HG02884 (cell line): ENCODE measurements around the gene KAZN.
"Not testable (repeated sequence)": the region's sequence is repeated elsewhere in the genome, so short reads cannot be mapped to it uniquely, and the experiment has no call there.

Experiments used
- ATAC-seq: cut with Tn5 transposase; IDR thresholded peaks from one replicate; pipeline ENCODE4 v1.9.1; 2021; ENCODE audit warnings: mild to moderate bottlenecking, moderate library complexity; ENCODE audit not compliant: unreplicated experiment

The KAZN gene

GRCh38 chr1:14962407-14962806 lies 363.9 kb downstream of the KAZN start:
- ATAC-seq: no peak

GRCh38 chr1:14963791-14964710 lies 365.6 kb downstream of the KAZN start:
- ATAC-seq: not testable (repeated sequence)

- no peak for ATAC-seq
These were observed 366.2 kb downstream of the KAZN start for GRCh38 chr1:14964711-14965055.

GRCh38 chr1:14968251-14968851 lies 369.9 kb downstream of the KAZN start:
- ATAC-seq: no peak

- no peak for ATAC-seq
These were observed 370.5 kb downstream of the KAZN start for GRCh38 chr1:14969006-14969405.

- no peak for ATAC-seq
These were observed 371.8 kb downstream of the KAZN start for GRCh38 chr1:14970115-14970798.

GRCh38 chr1:14970799-14971141 lies 372.3 kb downstream of the KAZN start:
- no peak for ATAC-seq

- ATAC-seq: no peak
These were observed 372.7 kb downstream of the KAZN start for GRCh38 chr1:14971221-14971620.

GRCh38 chr1:14972107-14972506 lies 373.6 kb downstream of the KAZN start:
- no peak for ATAC-seq

- ATAC-seq: no peak
These were observed 375.3 kb downstream of the KAZN start for GRCh38 chr1:14973773-14974172.

- no peak for ATAC-seq
These were observed 375.9 kb downstream of the KAZN start for GRCh38 chr1:14974361-14974760.

- ATAC-seq: no peak
These were observed 376.6 kb downstream of the KAZN start for GRCh38 chr1:14975119-14975518.

- no peak for ATAC-seq
These were observed 377.8 kb downstream of the KAZN start for GRCh38 chr1:14976256-14976655.

- no peak for ATAC-seq
These were observed 378.9 kb downstream of the KAZN start for GRCh38 chr1:14977338-14977931.

GRCh38 chr1:14980621-14981218 lies 382.2 kb downstream of the KAZN start:
- ATAC-seq: no peak

GRCh38 chr1:14982029-14982428 lies 383.5 kb downstream of the KAZN start:
- no peak for ATAC-seq

GRCh38 chr1:14983277-14983676 lies 384.8 kb downstream of the KAZN start:
- ATAC-seq: no peak

- no peak for ATAC-seq
These were observed 387.7 kb downstream of the KAZN start for GRCh38 chr1:14986168-14986567.

- ATAC-seq: no peak
These were observed 389.5 kb downstream of the KAZN start for GRCh38 chr1:14987829-14988603.

GRCh38 chr1:14988636-14989035 lies 390.2 kb downstream of the KAZN start:
- ATAC-seq: no peak
